Stomach (tissue), 4 donors: ENCODE measurements around the gene GOSR2.

Source experiments
- POLR2A ChIP-seq, 4 donors: fragments of 450-650 bp; IDR thresholded peaks; one replicate each; pipeline ENCODE4 v1.6.1; 2016; ENCODE audit warnings: antibody characterized with exemption in 4 of 4, control low read depth in 2 of 4, mild to moderate bottlenecking in 1 of 4, moderate library complexity in 1 of 4
- POLR2AphosphoS5 ChIP-seq, 3 donors: sonication (generic); formaldehyde crosslinking; IDR thresholded peaks; one replicate each; pipeline ENCODE4 v1.6.1; 2016; ENCODE audit warnings: antibody characterized with exemption in 3 of 3

GRCh38 chr17:46873941-46874645, 48.9 kb upstream of the GOSR2 start:
- TF ChIP-seq POLR2AphosphoS5 (IDR thresholded peaks at IDR 0.05) (no peak), POLR2A (IDR thresholded peaks at IDR 0.05) (no peak)
